HepG2 (cell line): ENCODE data around the gene STUB1. TPM values are rescaled to one million over a fixed set of nuclear protein-coding genes. Genes with fewer than 3 reads are reported as not detected.

Experiments used
- CREM ChIP-seq, 2 experiments: sonication (generic) in 1 of 2; formaldehyde crosslinking in 1 of 2; IDR thresholded peaks; 2 replicates each; pipeline versions ENCODE4 v1.4.0 to v1.6.1; 2016 to 2020; ENCODE audit warnings: antibody characterized with exemption in 1 of 2, mild to moderate bottlenecking in 1 of 2, missing genetic modification reagents in 1 of 2
- HNF4G ChIP-seq, 2 experiments: sonication (generic) in 1 of 2; formaldehyde crosslinking in 1 of 2; IDR thresholded peaks; 2 replicates each; pipeline versions ENCODE4 v1.4.0 to v1.6.1; 2011 to 2020; ENCODE audit warnings: borderline replicate concordance in 2 of 2, low read depth in 2 of 2, mild to moderate bottlenecking in 2 of 2, low read length in 1 of 2, missing genetic modification reagents in 1 of 2, moderate library complexity in 1 of 2
- KDM6A ChIP-seq: IDR thresholded peaks from 2 replicates; pipeline ENCODE4 v1.6.1; 2016; ENCODE audit warnings: low read depth
- KLF11 ChIP-seq: IDR thresholded peaks from 2 replicates; pipeline ENCODE4 v1.6.1; 2016; ENCODE audit warnings: missing compliant biosample characterization
- MAZ ChIP-seq, 2 experiments: sonication (generic) in 1 of 2; formaldehyde crosslinking in 1 of 2; IDR thresholded peaks; 2 replicates each; pipeline versions ENCODE4 v1.5.0 to v1.6.1; 2012 to 2020; ENCODE audit warnings: low read depth in 2 of 2, mild to moderate bottlenecking in 2 of 2, borderline replicate concordance in 1 of 2, improper control_type of control experiment in 1 of 2, low read length in 1 of 2, missing genetic modification reagents in 1 of 2, moderate library complexity in 1 of 2
- MYPOP ChIP-seq: sonication (generic); formaldehyde crosslinking; IDR thresholded peaks from 2 replicates; pipeline ENCODE4 v1.8.1; 2023; ENCODE audit warnings: mild to moderate bottlenecking, moderate library complexity, missing genetic modification reagents
- NFE2L2 ChIP-seq: fragments of 150-350 bp; IDR thresholded peaks from 2 replicates; pipeline ENCODE4 v1.6.1; 2014; ENCODE audit warnings: low read length
- RBM22 ChIP-seq: fragments of 200-400 bp; formaldehyde crosslinking; optimal IDR thresholded peaks from 2 replicates; pipeline ENCODE3; 2017; ENCODE audit warnings: mild to moderate bottlenecking, low read length, moderate library complexity
- SPEN ChIP-seq: sonication (generic); formaldehyde crosslinking; IDR thresholded peaks from 2 replicates; pipeline ENCODE4 v1.5.1; 2020; ENCODE audit warnings: low read depth, mild to moderate bottlenecking, missing genetic modification reagents
- THAP9 ChIP-seq: sonication (generic); formaldehyde crosslinking; IDR thresholded peaks from 2 replicates; pipeline ENCODE4; 2020; ENCODE audit warnings: missing genetic modification reagents, mild to moderate bottlenecking, borderline replicate concordance
- ZNF317 ChIP-seq: sonication (generic); formaldehyde crosslinking; IDR thresholded peaks from 2 replicates; pipeline ENCODE4 v1.5.0; 2020; ENCODE audit warnings: mild to moderate bottlenecking, missing genetic modification reagents
- ZNF510 ChIP-seq: sonication (generic); formaldehyde crosslinking; IDR thresholded peaks from 2 replicates; pipeline ENCODE4 v1.4.0; 2020; ENCODE audit warnings: low read depth, mild to moderate bottlenecking, missing genetic modification reagents
- ZNF75D ChIP-seq: sonication (generic); formaldehyde crosslinking; IDR thresholded peaks from 2 replicates; pipeline ENCODE4 v1.8.1; 2023; ENCODE audit warnings: missing genetic modification reagents, mild to moderate bottlenecking, borderline replicate concordance
- ZNF883 ChIP-seq: sonication (generic); formaldehyde crosslinking; IDR thresholded peaks from 2 replicates; pipeline ENCODE4 v1.5.1; 2020; ENCODE audit warnings: mild to moderate bottlenecking, missing genetic modification reagents; ENCODE audit errors: not compliant biosample characterization
- polyA plus RNA-seq, 8 experiments: library from polyadenylated mRNA; depleted of rRNA in 3 of 8; stranded (reverse) in 7 of 8; unstranded in 1 of 8; fragments of >200 nt; fragmentation: Illumina TruSeq in 4 of 8; extraction: Trizol in 4 of 8; gene quantifications; 2 replicates each; pipeline versions ENCODE4 v1.2.1 to v1.2.3, GENCODE V29; 2011 to 2016; ENCODE audit warnings: low read depth in 4 of 8, missing spikeins in 1 of 8, mixed read lengths in 1 of 8; ENCODE audit not compliant: insufficient read depth in 1 of 8
- total RNA-seq, 5 experiments: library from RNA; depleted of rRNA; stranded (reverse); fragments of >200 nt; fragmentation: Illumina TruSeq; extraction: Trizol; gene quantifications; 2 replicates each; pipeline ENCODE4 v1.2.3, GENCODE V29; 2016; ENCODE audit warnings: low read depth in 1 of 5
- TF ChIP-seq, protein P1 (sequence below): sonication (generic); formaldehyde crosslinking; IDR thresholded peaks from 2 replicates; pipeline ENCODE4 v1.5.0; 2020; ENCODE audit warnings: mild to moderate bottlenecking, missing genetic modification reagents, moderate library complexity
- TF ChIP-seq, protein P2 (sequence below), 2 experiments: sonication (generic) in 1 of 2; formaldehyde crosslinking in 1 of 2; IDR thresholded peaks; 2 replicates each; pipeline versions ENCODE4 v1.4.0 to v1.6.1; 2018 to 2020; ENCODE audit warnings: missing genetic modification reagents in 2 of 2, borderline replicate concordance in 1 of 2, low read depth in 1 of 2, mild to moderate bottlenecking in 1 of 2, missing biosample characterization in 1 of 2
- TF ChIP-seq, protein P3 (sequence below): sonication (generic); formaldehyde crosslinking; IDR thresholded peaks from 2 replicates; pipeline ENCODE4 v1.9.0; 2021; ENCODE audit warnings: missing genetic modification reagents, mild to moderate bottlenecking, borderline replicate concordance

STUB1 gene
- total and polyA plus RNA-seq, 2 of the 13 experiments (the other 11 are each of a cell fraction or from before 2014, with no cell fraction given): 52.9 to 78.2 TPM

DNA sequence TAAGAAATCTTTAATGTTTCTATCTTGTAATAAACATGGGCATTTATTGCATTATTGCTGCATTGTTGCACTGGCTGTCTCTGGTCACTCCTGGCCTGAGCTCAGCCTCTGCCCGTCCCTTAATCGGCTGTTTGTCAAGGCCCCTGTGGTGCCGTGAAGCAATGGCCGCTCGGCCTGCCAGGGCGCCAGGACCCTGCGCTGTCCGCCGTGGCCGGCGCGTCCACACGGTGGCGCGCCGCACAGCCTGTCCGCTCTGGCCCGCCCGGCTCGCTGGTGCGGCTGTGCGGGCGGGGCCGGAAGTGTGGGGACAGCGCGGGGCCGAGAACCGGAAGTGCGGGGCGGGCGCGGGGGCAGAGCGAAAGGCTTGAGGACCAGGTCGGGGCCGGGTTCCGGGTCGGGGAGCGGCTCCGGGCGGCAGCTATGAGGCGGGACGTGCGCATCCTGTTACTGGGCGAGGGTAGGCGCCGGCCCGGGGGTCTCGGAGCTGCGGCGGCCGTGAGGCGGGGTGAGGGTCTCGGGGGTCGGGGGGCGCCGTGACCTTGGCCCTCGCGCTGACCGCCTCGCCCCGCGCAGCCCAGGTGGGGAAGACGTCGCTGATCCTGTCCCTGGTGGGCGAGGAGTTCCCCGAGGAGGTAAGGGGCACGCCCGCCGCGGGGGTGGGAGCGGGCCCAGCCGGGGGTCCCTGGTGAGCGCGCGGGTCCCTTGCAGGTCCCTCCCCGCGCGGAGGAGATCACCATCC, 12.3 kb upstream of the STUB1 start, which contains the start of gene RHOT2 (continued):
- TF ChIP-seq, protein P1, sequence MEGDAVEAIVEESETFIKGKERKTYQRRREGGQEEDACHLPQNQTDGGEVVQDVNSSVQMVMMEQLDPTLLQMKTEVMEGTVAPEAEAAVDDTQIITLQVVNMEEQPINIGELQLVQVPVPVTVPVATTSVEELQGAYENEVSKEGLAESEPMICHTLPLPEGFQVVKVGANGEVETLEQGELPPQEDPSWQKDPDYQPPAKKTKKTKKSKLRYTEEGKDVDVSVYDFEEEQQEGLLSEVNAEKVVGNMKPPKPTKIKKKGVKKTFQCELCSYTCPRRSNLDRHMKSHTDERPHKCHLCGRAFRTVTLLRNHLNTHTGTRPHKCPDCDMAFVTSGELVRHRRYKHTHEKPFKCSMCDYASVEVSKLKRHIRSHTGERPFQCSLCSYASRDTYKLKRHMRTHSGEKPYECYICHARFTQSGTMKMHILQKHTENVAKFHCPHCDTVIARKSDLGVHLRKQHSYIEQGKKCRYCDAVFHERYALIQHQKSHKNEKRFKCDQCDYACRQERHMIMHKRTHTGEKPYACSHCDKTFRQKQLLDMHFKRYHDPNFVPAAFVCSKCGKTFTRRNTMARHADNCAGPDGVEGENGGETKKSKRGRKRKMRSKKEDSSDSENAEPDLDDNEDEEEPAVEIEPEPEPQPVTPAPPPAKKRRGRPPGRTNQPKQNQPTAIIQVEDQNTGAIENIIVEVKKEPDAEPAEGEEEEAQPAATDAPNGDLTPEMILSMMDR (CRISPR knock-in tag): peak; percentile 91
- TF ChIP-seq ZNF75D (CRISPR knock-in tag) (no peak), KLF11 (CRISPR knock-in tag) (no peak), SPEN (CRISPR knock-in tag) (peak; percentile 99), ZNF883 (no peak), ZNF317 (CRISPR knock-in tag) (0 out of 2 replicates have a peak, but pooled peaks have one; percentile 35), ZNF510 (CRISPR knock-in tag) (no peak), CREM (IDR thresholded peaks at IDR 0.05) (no peak), CREM (CRISPR knock-in tag; IDR thresholded peaks at IDR 0.05) (no peak), MYPOP (CRISPR knock-in tag) (peak; percentile 73; the same call in 1 of the 2 replicates), HNF4G (IDR thresholded peaks at IDR 0.05; ENCODE audit: borderline replicate concordance, low read depth, low read length) (peak; percentile 8; the same call in 1 of the 2 replicates), HNF4G (CRISPR knock-in tag; IDR thresholded peaks at IDR 0.05; ENCODE audit: borderline replicate concordance, low read depth) (peak; percentile 73; the same call in 1 of the 2 replicates), KDM6A (CRISPR knock-in tag) (no peak), THAP9 (no peak), NFE2L2 (no peak), RBM22 (no peak), MAZ (IDR thresholded peaks at IDR 0.05; ENCODE audit: borderline replicate concordance, low read depth, low read length) (peak; percentile 95), MAZ (CRISPR knock-in tag; IDR thresholded peaks at IDR 0.05; ENCODE audit: low read depth) (peak; percentile 99)
- TF ChIP-seq, protein P2, sequence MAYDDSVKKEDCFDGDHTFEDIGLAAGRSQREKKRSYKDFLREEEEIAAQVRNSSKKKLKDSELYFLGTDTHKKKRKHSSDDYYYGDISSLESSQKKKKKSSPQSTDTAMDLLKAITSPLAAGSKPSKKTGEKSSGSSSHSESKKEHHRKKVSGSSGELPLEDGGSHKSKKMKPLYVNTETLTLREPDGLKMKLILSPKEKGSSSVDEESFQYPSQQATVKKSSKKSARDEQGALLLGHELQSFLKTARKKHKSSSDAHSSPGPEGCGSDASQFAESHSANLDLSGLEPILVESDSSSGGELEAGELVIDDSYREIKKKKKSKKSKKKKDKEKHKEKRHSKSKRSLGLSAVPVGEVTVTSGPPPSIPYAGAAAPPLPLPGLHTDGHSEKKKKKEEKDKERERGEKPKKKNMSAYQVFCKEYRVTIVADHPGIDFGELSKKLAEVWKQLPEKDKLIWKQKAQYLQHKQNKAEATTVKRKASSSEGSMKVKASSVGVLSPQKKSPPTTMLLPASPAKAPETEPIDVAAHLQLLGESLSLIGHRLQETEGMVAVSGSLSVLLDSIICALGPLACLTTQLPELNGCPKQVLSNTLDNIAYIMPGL (CRISPR knock-in tag; IDR thresholded peaks at IDR 0.05; ENCODE audit: borderline replicate concordance in 1 of 2, low read depth in 1 of 2): peak; percentile 83 to 90; a peak in 3 of 4 replicates
- TF ChIP-seq, protein P3, sequence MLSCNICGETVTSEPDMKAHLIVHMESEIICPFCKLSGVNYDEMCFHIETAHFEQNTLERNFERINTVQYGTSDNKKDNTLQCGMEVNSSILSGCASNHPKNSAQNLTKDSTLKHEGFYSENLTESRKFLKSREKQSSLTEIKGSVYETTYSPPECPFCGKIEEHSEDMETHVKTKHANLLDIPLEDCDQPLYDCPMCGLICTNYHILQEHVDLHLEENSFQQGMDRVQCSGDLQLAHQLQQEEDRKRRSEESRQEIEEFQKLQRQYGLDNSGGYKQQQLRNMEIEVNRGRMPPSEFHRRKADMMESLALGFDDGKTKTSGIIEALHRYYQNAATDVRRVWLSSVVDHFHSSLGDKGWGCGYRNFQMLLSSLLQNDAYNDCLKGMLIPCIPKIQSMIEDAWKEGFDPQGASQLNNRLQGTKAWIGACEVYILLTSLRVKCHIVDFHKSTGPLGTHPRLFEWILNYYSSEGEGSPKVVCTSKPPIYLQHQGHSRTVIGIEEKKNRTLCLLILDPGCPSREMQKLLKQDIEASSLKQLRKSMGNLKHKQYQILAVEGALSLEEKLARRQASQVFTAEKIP (CRISPR knock-in tag): no peak
